GM13976 (cell line): ENCODE data around the gene FASN.

Experiments used
- DNase-seq: peaks from one replicate; pipeline ENCODE4 v3.0.0; 2012; ENCODE audit warnings: low spot score
- CTCF ChIP-seq: IDR thresholded peaks from 2 replicates; pipeline ENCODE4 v1.5.1; 2012; ENCODE audit warnings: borderline replicate concordance, mild to moderate bottlenecking; ENCODE audit not compliant: insufficient read depth; ENCODE audit errors: extremely low read depth, missing control alignments, control extremely low read depth
- in situ Hi-C: fragments of 300-500 bp; cut with MboI; formaldehyde crosslinking; loops from one replicate; pipeline ENCODE4 v1.12.0; 2022; ENCODE audit warnings: low sequenced_read_pairs, mixed read lengths, inconsistent platforms; ENCODE audit not compliant: unreplicated experiment

Gene FASN

GRCh38 chr17:82101767-82102679 is 4.0 kb upstream of the FASN start:
- in situ Hi-C loops, result no loop called here
- no peak for TF ChIP-seq CTCF
- DNase-seq, result no peak

GRCh38 chr17:82101301-82101715 is 3.3 kb upstream of the FASN start:
- no peak for DNase-seq
- TF ChIP-seq CTCF, result no peak
- in situ Hi-C loops, result no loop called here

GRCh38 chr17:82100502-82101298 is 2.7 kb upstream of the FASN start:
- in situ Hi-C loops, result no loop called here
- DNase-seq, result no peak
- TF ChIP-seq CTCF, result no peak

- in situ Hi-C loops, result no loop called here
- no peak for DNase-seq
- TF ChIP-seq CTCF, result no peak
Measured at GRCh38 chr17:82098939-82099763, 1.1 kb upstream of the FASN start.

- no peak for DNase-seq
- in situ Hi-C loops, result no loop called here
- no peak for TF ChIP-seq CTCF
Measured at GRCh38 chr17:82097919-82098168, 192 bp downstream of the FASN start.
